Measurements from ENCODE around the gene KLHL40. TPM values are rescaled to one million over a fixed set of nuclear protein-coding genes. Genes with fewer than 3 reads are reported as not detected.

KLHL40 gene
- polyA plus RNA-seq, 1 experiment, result not detected

GRCh38 chr3:42662813-42663535 lies 22.4 kb upstream of the KLHL40 start:
- CTCF ChIA-PET, result no interaction called here
- no peaks in the 10 kb centered on the region for H3K9me3 ChIP-seq (ENCODE audit: control insufficient read depth, insufficient read depth, low read length)
- TF ChIP-seq, protein P1, sequence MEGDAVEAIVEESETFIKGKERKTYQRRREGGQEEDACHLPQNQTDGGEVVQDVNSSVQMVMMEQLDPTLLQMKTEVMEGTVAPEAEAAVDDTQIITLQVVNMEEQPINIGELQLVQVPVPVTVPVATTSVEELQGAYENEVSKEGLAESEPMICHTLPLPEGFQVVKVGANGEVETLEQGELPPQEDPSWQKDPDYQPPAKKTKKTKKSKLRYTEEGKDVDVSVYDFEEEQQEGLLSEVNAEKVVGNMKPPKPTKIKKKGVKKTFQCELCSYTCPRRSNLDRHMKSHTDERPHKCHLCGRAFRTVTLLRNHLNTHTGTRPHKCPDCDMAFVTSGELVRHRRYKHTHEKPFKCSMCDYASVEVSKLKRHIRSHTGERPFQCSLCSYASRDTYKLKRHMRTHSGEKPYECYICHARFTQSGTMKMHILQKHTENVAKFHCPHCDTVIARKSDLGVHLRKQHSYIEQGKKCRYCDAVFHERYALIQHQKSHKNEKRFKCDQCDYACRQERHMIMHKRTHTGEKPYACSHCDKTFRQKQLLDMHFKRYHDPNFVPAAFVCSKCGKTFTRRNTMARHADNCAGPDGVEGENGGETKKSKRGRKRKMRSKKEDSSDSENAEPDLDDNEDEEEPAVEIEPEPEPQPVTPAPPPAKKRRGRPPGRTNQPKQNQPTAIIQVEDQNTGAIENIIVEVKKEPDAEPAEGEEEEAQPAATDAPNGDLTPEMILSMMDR (IDR thresholded peaks at IDR 0.05; ENCODE audit: low read depth, low read length), result no peak
- no peak overlapping the region for H3K4me3 ChIP-seq (ENCODE audit: low read depth, low read length)
- no peak overlapping the region for H3K27ac ChIP-seq (ENCODE audit: low read depth, low read length)
- no peak for DNase-seq (ENCODE audit: low read depth, low spot score)
- POLR2A ChIA-PET, result no interaction called here
- H3K27me3 ChIP-seq (ENCODE audit: control insufficient read depth, insufficient read depth, low read length), result no peaks in the 10 kb centered on the region

DNA sequence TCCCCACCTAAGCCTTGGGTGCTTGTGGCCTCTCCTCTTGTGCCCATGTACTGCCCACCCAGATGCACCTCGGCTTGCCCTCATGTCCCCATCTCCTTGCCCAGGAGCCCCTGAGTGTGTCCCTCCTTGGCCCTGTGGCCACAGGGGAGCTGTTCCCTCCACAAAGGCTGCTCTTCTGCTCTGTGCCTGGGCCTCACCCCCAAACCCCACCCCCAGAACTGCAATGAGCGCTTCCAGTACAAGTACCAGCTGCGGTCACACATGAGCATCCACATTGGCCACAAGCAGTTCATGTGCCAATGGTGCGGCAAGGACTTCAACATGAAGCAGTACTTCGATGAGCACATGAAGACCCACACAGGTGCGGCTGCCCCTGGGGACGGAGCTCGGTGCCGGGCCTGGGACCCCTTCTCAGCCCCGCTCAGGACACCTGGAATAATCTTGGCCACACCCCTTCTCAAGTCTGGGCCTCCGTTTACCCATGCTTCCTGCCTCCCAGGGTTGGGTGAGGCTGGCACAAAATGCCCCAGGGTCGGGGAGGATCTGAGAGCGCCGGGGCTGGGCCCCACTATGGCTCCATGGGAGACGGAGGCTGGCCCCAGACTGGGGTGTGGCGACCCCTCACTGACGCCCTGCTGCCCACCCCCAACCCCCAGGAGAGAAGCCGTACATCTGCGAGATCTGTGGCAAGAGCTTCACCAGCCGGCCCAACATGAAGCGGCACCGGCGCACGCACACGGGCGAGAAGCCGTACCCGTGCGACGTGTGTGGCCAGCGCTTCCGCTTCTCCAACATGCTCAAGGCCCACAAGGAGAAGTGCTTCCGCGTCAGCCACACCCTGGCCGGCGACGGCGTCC lies 21.5 kb upstream of the KLHL40 start:
- ChIA-PET CTCF (no interaction called here), POLR2A (no interaction called here)
- H3K4me3 ChIP-seq (ENCODE audit: low read depth, low read length), result no peak overlapping the region
- no peaks in the 10 kb centered on the region for H3K27me3 ChIP-seq (ENCODE audit: control insufficient read depth, insufficient read depth, low read length)
- TF ChIP-seq, protein P1 (IDR thresholded peaks at IDR 0.05; ENCODE audit: low read depth, low read length), result no peak
- no peak for DNase-seq (ENCODE audit: low read depth, low spot score)
- no peak overlapping the region for H3K27ac ChIP-seq (ENCODE audit: low read depth, low read length)
- peaks cover 4% of the 10 kb centered on the region for H3K9me3 ChIP-seq (ENCODE audit: control insufficient read depth, insufficient read depth, low read length)

DNA sequence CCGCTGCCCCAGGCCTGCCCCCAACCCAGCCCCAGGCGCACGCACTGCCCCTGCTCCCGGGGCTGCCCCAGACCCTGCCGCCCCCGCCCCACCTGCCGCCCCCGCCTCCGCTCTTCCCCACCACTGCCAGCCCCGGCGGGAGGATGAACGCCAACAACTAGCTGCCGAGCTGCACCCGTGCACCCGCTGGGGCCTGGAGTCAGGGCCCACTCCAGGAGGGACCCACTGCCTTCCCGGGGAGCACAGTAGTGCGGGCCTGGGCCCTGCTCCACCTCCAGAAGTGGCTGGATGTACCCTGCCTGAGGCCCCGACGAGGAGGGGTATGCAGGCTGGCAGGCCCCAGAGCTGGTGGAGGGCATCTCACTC lies 20.9 kb upstream of the KLHL40 start:
- DNase-seq (ENCODE audit: low read depth, low spot score), result no peak
- Histone ChIP-seq H3K27me3 (ENCODE audit: control insufficient read depth, insufficient read depth, low read length) (peaks cover 1% of the 10 kb centered on the region), H3K27ac (ENCODE audit: low read depth, low read length) (no peak overlapping the region), H3K4me3 (ENCODE audit: low read depth, low read length) (no peak overlapping the region), H3K9me3 (ENCODE audit: control insufficient read depth, insufficient read depth, low read length) (peaks cover 7% of the 10 kb centered on the region)
- POLR2A ChIA-PET, result no interaction called here
- CTCF ChIA-PET, result no interaction called here
- TF ChIP-seq, protein P1 (IDR thresholded peaks at IDR 0.05; ENCODE audit: low read depth, low read length), result no peak

- TF ChIP-seq, protein P1 (IDR thresholded peaks at IDR 0.05; ENCODE audit: low read depth, low read length), result no peak
- peaks cover 5% of the 10 kb centered on the region for H3K27me3 ChIP-seq (ENCODE audit: control insufficient read depth, insufficient read depth, low read length)
- H3K9me3 ChIP-seq (ENCODE audit: control insufficient read depth, insufficient read depth, low read length), result peaks cover 7% of the 10 kb centered on the region
- CTCF ChIA-PET, result interaction anchor here (1.2 kb wide), 1 partner anchor 80 kb away, joined by 4 read pairs; no protein-coding TSS in a partner anchor
- H3K4me3 ChIP-seq (ENCODE audit: low read depth, low read length), result no peak overlapping the region
- no peak for DNase-seq (ENCODE audit: low read depth, low spot score)
- no peak overlapping the region for H3K27ac ChIP-seq (ENCODE audit: low read depth, low read length)
- POLR2A ChIA-PET, result interaction anchor here (1.1 kb wide), 1 partner anchor 11 kb away, joined by 3 read pairs; the partner anchor contains the start of gene ZBTB47
These were observed 20.1 kb upstream of the KLHL40 start for GRCh38 chr3:42665050-42665878.
